ENCODE measurements around the gene SUN3.

- TF ChIP-seq CTCF (IDR thresholded peaks at IDR 0.05) (no peak), POLR2A (IDR thresholded peaks at IDR 0.05) (no peak)
Measured at GRCh38 chr7:48004638-48005037, 24.3 kb downstream of the SUN3 start.

Data from uterus (tissue), 2 donors.